Measurements from ENCODE around the gene TAF1C. TPM values are rescaled to one million over a fixed set of nuclear protein-coding genes. Genes with fewer than 3 reads are reported as not detected.

The TAF1C gene
- total RNA-seq, 3 donors from 2014 or later (not counting 1 experiment from before 2014, with no cell fraction given): 89.0 to 97.7 (median 91.9) TPM

GRCh38 chr16:84175350-84176081 lies 11.3 kb downstream of the TAF1C start:
- TF ChIP-seq CTCF (IDR thresholded peaks at IDR 0.05): peak; percentile 68
- WGBS (ENCODE audit: insufficient coverage): 42% methylated on average over 10 of the region's 10 CpGs
- Mint-ChIP-seq H3K27ac (peak overlapping the region in 1 of 2 donors; percentile 5), H3K27me3 (ENCODE audit: low read depth in 2 of 2) (no peaks in the 10 kb centered on the region), H3K4me1 (peaks cover 0 to 7% of the 10 kb centered on the region in 2 donors), H3K9me3 (no peaks in the 10 kb centered on the region), H3K4me3 (no peak overlapping the region), H3K36me3 (no peaks in the 10 kb centered on the region)
- intact Hi-C loops (cut with micrococcal nuclease): loop anchor here (1.0 kb wide), 2 partner anchors 91 to 219 kb away; no protein-coding TSS in a partner anchor
- ATAC-seq (peak; percentile 83 to 98 (median 87)), DNase-seq (peak; percentile 39 to 71)
- H3K4me3 ChIP-seq (ENCODE audit: low read length): no peak overlapping the region
- no peak overlapping the region for H3K27ac ChIP-seq (ENCODE audit: low read length)
- H3K27me3 ChIP-seq (ENCODE audit: control insufficient read depth, insufficient read depth, low read length): no peaks in the 10 kb centered on the region
- peaks cover 8% of the 10 kb centered on the region for H3K4me1 ChIP-seq (ENCODE audit: control insufficient read depth, insufficient read depth, low read length)
- H3K36me3 ChIP-seq (ENCODE audit: control insufficient read depth, insufficient read depth, low read length): peaks cover 8% of the 10 kb centered on the region
- no peaks in the 10 kb centered on the region for H3K9me3 ChIP-seq (ENCODE audit: control insufficient read depth, insufficient read depth, low read length)

GRCh38 chr16:84174396-84174795 lies 12.5 kb downstream of the TAF1C start:
- no peaks in the 10 kb centered on the region for H3K36me3 Mint-ChIP-seq
- no peak overlapping the region for H3K4me3 Mint-ChIP-seq
- Histone ChIP-seq H3K36me3 (ENCODE audit: control insufficient read depth, insufficient read depth, low read length) (peaks cover 2% of the 10 kb centered on the region), H3K27ac (ENCODE audit: low read length) (no peak overlapping the region), H3K4me1 (ENCODE audit: control insufficient read depth, insufficient read depth, low read length) (peaks cover 8% of the 10 kb centered on the region), H3K27me3 (ENCODE audit: control insufficient read depth, insufficient read depth, low read length) (no peaks in the 10 kb centered on the region), H3K9me3 (ENCODE audit: control insufficient read depth, insufficient read depth, low read length) (no peaks in the 10 kb centered on the region), H3K4me3 (ENCODE audit: low read length) (no peak overlapping the region)
- DNase-seq (no peak), ATAC-seq (no peak)
- 89% methylated on average over 10 of the region's 11 CpGs for WGBS (ENCODE audit: insufficient coverage)
- intact Hi-C loops (cut with micrococcal nuclease): no loop called here
- H3K27me3 Mint-ChIP-seq (ENCODE audit: low read depth in 2 of 2): peaks cover 4 to 6% of the 10 kb centered on the region in 2 donors
- no peaks in the 10 kb centered on the region for H3K9me3 Mint-ChIP-seq
- H3K4me1 Mint-ChIP-seq: peaks cover 0 to 7% of the 10 kb centered on the region in 2 donors
- no peak overlapping the region for H3K27ac Mint-ChIP-seq
- TF ChIP-seq CTCF (IDR thresholded peaks at IDR 0.05): no peak

- Mint-ChIP-seq H3K9me3 (no peaks in the 10 kb centered on the region), H3K4me1 (no peaks in the 10 kb centered on the region), H3K36me3 (no peaks in the 10 kb centered on the region), H3K27me3 (ENCODE audit: low read depth in 2 of 2) (peaks cover 16 to 17% of the 10 kb centered on the region in 2 donors), H3K4me3 (no peak overlapping the region), H3K27ac (no peak overlapping the region)
- H3K4me1 ChIP-seq (ENCODE audit: control insufficient read depth, insufficient read depth, low read length): no peaks in the 10 kb centered on the region
- no peak overlapping the region for H3K27ac ChIP-seq (ENCODE audit: low read length)
- H3K36me3 ChIP-seq (ENCODE audit: control insufficient read depth, insufficient read depth, low read length): no peaks in the 10 kb centered on the region
- H3K27me3 ChIP-seq (ENCODE audit: control insufficient read depth, insufficient read depth, low read length): no peaks in the 10 kb centered on the region
- DNase-seq (no peak), ATAC-seq (no peak)
- H3K4me3 ChIP-seq (ENCODE audit: low read length): no peak overlapping the region
- intact Hi-C loops (cut with micrococcal nuclease): no loop called here
- no peak for TF ChIP-seq CTCF (IDR thresholded peaks at IDR 0.05)
- WGBS (ENCODE audit: insufficient coverage): 90% methylated on average over 11 of the region's 11 CpGs
- no peaks in the 10 kb centered on the region for H3K9me3 ChIP-seq (ENCODE audit: control insufficient read depth, insufficient read depth, low read length)
These were observed 17.0 kb downstream of the TAF1C start for GRCh38 chr16:84169765-84170310.

All from natural killer cell (primary cell).